ENCODE measurements around the gene RRP1. TPM values are rescaled to one million over a fixed set of nuclear protein-coding genes. Genes with fewer than 3 reads are reported as not detected.

RRP1 gene
- total RNA-seq, 1 donor = 16.8 TPM

GRCh38 chr21:43800124-43800523, 10.7 kb downstream of the RRP1 start:
- no peak for TF ChIP-seq CTCF (IDR thresholded peaks at IDR 0.05; ENCODE audit: insufficient read depth, low read depth, low read length)
- no peak for DNase-seq (ENCODE audit: low read depth)
- no peak overlapping the region for H3K4me3 ChIP-seq (ENCODE audit: low read depth, low read length)

- no peak overlapping the region for H3K4me3 ChIP-seq (ENCODE audit: low read depth, low read length)
- TF ChIP-seq CTCF (IDR thresholded peaks at IDR 0.05; ENCODE audit: insufficient read depth, low read depth, low read length) = no peak
- no peak for DNase-seq (ENCODE audit: low read depth)
Observed at GRCh38 chr21:43800566-43800965, 11.2 kb downstream of the RRP1 start.

- H3K4me3 ChIP-seq (ENCODE audit: low read depth, low read length) = no peak overlapping the region
- no peak for TF ChIP-seq CTCF (IDR thresholded peaks at IDR 0.05; ENCODE audit: insufficient read depth, low read depth, low read length)
- no peak for DNase-seq (ENCODE audit: low read depth)
Observed at GRCh38 chr21:43801006-43801783, 11.8 kb downstream of the RRP1 start.

- no peak overlapping the region for H3K4me3 ChIP-seq (ENCODE audit: low read depth, low read length)
- DNase-seq (ENCODE audit: low read depth) = no peak
- no peak for TF ChIP-seq CTCF (IDR thresholded peaks at IDR 0.05; ENCODE audit: insufficient read depth, low read depth, low read length)
Observed at GRCh38 chr21:43802713-43803313, 13.4 kb downstream of the RRP1 start.

GRCh38 chr21:43803558-43804300, 14.4 kb downstream of the RRP1 start:
- TF ChIP-seq CTCF (IDR thresholded peaks at IDR 0.05; ENCODE audit: insufficient read depth, low read depth, low read length) = no peak
- no peak for DNase-seq (ENCODE audit: low read depth)
- no peak overlapping the region for H3K4me3 ChIP-seq (ENCODE audit: low read depth, low read length)

GRCh38 chr21:43805275-43805800, 16.0 kb downstream of the RRP1 start:
- H3K4me3 ChIP-seq (ENCODE audit: low read depth, low read length) = no peak overlapping the region
- DNase-seq (ENCODE audit: low read depth) = no peak
- TF ChIP-seq CTCF (IDR thresholded peaks at IDR 0.05; ENCODE audit: insufficient read depth, low read depth, low read length) = no peak

Data from fibroblast of villous mesenchyme (primary cell).